Activated CD4-positive, alpha-beta T cell treated with anti-CD3 and anti-CD28 coated beads, Interleukin-2, Interleukin-6, amounts not matched to agents 100 ng/mL and 50 ng/mL, durations not matched to agents 16 hours and 8 hours (primary cell): ENCODE measurements around the gene WDR48.
A peak's percentile ranks its signal among the peaks of the same experiment; 100 is the strongest.

Experiments
- DNase-seq: peaks from one replicate; pipeline ENCODE4 v3.0.0-alpha.2; 2020

WDR48 gene

DNA sequence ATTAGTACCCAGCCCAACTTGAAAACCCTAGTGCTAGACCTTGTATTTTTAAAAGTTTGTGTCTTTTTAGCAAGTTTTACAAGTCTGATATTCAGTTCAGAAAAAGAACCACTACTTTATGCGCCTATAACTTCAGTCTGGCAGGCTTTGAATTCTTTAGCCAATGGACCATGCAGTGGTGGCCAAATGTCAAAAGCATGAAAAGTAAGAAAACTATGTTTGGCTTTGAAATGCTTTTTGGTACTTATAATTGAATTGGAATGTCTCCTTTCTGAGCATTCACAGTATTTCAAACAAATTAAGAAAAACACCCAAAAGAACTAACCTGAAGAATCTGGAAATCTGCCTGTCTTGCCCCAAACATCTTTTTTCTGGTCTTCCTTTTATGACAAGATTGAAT, 12.8 kb downstream of the WDR48 start:
- no peak for DNase-seq

DNA sequence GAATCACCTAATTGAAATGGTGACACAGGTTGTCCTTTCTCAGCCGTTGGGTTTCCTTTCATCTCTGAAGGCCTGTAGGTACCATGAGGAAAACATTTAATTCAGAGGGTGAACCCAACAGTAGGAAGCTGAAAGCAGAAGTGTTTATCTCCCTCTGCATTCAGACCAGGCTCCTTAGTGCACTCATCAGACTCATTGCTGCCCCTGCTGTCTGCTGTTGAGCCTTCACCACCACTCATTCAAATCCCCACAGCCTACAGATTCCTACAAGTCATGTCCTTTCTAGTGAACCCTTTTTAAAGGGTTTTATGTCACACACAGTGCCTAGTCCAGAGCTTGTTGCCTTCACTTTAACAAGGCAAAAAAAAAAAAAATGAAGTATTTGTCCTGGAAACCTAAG, 13.4 kb downstream of the WDR48 start:
- peak; percentile 53 for DNase-seq

DNA sequence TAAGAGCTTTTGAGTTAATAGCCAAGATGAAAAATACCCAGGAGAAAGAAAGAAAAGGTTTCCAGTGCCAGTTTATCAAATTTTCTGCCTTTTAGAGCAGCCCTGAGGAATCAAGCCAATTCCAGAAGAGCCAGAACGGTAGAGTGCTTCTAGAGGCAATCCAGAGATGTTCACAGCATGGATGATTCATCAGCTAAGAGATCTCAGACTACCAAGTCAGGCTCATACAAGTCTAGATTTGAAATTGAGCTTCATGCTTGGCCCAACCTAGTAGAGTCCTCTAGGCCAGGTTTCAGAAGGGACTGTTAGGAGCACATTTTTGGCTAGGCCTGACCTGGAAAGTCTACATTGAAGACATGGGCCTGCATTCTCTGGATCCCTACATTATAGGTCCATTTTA, 15.5 kb downstream of the WDR48 start:
- DNase-seq: no peak

DNA sequence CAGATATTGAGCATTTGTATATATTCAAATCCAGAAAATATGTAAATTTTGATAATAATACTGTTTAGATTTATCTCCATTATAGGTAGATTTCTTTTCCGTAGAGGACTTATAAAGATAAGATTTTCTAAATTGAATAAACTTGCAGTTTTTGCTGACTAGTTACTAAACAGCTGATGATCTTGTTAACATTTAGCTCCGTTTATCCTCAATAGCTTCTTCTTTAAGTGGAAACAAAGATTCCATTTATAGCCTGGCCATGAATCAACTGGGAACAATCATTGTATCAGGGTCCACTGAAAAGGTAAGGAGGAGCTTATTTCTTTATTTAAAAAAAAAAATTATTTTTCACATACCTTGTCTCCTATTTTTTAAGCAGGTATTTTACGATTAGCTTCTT, 16.7 kb downstream of the WDR48 start:
- no peak for DNase-seq

DNA sequence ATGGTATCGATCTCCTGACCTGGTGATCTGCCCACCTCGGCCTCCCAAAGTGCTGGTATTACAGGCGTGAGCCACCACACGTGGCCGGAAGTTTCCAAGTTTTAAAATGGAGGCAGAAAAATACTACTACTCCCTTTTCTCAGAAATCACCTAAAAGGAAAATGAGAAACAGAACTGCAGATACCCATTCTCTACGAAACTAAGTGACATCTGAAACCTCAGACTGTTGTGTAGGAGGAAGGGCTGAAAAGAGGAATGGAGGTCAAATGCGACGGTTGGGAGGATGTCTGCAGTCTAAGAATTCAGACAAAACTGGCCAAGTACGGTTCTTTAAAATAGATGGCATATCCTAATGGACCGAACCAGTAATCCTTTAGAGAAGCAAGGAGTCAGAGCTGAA, 24.1 kb downstream of the WDR48 start:
- no peak for DNase-seq

DNA sequence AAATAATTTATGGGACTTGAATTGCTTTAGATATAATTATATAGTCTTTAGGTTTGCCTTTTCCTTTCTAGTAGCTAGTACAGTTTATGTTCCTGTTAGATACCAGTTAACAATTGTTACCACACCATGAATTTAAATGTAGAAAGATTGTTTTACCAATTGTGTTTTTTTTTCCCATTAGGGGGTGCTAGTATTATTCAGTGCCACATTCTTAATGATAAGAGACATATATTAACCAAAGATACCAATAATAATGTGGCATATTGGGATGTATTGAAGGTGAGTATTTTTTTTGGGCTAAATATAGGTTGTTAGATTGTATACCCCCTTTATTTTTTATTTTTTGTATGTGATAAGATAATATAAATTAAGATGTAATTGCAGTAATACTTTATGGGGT, 27.7 kb downstream of the WDR48 start:
- DNase-seq: no peak

DNA sequence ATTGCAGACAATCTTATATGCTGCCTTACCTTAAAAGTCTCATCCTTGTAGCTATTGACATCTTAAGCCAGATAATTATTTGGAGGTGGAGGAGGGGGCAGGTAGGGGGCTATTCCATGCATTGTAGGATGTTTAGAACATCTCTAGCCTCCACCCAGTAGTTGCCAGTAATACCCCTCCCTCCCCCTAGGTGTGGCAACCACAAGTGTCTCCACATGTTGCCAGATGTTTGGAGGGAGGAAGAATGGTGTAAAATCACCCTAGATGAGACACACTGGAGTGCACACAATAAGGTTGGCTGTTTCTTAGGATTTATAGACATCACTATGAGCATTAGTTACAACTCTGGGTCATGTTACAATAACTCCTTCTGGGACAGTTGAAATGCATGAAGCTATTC, 28.2 kb downstream of the WDR48 start:
- no peak for DNase-seq

DNA sequence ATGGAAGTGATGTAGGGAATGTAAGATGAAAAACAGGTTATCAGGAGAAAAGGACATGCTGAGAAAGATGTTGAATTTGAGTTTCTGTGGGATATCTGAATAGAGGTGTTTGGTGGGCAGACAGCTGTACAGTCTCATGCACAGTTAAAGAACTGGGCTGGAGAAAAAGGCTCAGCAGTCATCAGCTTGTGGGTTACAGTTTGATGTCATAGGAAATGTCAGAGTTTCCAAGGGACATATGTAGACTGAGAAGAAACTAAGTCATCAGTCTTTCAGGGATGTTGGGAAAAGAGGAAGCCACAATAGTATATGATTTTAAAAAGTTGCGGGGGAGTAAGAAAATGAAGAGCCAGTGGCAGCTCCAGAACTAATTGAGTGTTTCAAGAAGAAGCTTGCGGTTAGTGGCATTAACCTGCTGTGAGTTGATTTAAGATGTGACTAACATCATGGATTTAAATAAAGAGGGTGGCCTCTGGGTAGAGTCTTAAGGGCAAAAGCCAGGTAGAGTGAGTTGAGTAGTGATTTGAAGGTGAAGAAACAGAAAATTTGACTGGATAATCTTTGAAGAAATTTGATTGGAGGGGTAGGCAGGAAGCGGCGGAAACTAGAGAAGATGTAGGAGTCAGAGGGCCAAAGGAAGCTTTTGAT, 31.0 kb downstream of the WDR48 start:
- no peak for DNase-seq

DNA sequence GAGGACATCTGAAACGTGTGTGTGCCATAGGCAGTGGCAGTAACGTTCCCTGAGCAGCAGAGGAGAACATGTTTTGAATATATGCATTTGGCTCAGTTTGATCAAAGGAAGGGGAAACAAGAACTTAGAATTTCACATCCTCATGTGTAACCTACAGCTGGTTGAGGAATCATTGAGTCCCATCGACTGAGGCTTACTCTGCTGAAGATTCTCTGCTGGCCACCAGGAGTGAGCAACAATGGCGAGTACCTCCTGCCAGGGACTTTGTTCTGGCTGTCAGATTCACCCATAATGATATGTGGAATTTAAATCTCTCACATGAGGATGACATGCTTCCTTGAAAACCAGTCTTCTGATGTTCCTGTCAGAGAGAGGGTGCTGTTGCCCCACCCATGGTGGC, 34.3 kb downstream of the WDR48 start:
- no peak for DNase-seq

DNA sequence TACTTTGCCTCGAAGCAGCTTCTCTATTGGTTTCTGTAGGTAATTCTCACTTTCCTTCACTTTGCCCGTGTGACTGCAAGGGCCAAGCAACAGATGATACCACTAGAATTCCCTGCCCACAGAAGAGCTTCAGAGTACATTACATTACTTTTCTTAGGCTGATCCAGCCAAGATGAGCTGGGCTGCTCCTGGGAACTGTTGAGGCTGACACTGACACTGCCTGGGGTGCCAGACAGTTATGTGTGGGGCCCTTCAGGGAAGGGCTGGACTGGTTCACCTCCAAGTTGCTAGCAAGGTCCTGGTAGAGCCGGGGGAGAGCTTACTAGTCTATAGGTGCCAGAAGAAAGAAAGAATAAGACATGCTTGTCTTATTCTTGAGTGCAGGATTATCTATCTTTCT, 36.6 kb downstream of the WDR48 start:
- DNase-seq: no peak

DNA sequence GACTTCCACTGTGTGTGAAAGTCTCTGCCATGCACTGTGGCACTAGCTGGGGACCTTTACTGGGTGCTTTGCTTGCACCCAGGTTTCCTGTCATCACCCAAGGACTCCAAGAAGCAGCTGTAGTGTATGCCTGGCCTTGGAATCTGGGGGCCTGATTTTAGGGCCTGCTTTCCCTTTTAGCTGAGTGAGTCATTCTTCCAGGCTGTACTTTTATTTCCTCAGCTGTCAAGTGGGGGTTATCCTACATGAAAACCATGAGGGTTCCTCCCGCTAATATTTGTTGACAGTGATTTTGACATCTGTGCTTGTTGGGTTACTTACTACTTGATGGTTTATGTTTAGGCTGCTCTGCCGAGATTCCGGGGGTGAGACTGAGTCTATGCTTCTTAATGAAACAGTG, 37.1 kb downstream of the WDR48 start:
- DNase-seq: no peak

DNA sequence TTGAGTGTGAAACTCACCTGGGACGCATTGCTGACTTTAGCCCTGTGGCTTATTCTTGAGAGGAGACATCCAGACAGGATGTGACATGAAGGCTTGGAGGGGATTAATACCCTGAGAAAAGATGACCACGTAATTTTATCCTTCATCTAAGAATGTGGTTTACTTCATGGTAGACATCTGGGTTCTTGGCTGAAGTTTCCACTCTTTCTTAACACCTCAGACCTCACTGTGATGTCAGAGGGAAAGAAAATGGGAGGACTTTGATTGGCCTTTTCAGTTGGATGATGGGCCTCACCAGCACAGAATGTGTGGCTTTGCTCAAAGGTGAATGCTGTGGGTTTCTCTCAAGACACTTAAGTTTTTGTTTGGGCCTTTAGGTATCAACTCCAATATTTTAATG, 39.1 kb downstream of the WDR48 start:
- DNase-seq: no peak

DNA sequence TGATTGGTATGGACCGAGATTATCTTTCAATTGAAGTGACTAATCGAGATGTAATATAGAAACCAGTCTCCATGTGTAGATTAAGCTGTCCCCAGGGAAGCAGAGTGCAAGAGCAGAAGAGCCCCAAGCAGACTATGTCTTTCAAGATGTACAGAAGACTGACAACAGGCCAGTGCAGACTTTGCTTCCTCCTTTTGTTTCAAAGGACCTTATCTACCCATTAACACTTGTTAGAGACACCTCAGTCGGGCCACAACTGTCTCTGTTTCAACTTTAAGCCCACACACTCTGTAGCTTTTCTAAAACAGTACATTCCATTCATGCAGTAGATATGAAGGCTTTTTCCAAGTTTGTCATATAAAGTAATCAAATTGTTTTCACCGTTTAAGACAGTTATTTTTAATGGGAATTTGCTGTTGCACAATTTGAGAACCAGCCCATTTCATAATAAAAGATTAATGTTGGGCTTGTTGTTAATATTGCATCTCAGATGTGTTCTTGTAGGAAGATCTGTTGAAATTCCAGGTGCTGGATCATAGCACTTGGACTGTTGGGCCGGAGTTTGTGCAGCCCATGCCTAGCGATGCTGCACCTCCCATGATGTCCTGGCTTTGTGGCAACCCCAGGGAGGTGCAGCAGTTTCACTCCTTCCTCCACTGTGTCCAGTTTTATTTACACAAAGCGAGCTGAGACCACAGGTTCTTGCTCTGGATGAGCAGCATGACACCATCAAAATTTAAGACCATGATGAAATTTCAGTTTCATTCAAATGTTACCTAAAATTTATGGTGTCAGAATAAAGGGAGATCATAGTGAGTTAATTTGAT, 43.2 kb downstream of the WDR48 start:
- DNase-seq: no peak

DNA sequence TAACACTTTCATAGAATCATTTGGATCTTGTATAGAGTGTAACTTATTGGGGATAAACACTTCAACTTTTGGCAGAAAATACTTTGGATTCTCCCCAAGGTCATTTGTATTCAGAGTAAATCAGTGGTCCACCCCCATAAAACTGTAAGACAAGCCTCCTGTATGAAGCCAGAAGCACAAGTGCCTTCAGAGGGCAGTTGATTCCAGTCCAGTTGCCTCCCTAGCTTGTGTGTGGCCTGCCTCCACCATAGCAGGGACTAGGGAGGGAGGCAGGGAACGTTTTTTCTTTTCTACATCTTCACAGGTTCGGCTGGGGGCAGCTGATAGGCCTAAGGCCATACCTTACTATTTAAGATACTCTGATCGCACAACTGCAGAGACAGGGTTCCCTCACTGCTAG, 44.0 kb downstream of the WDR48 start:
- no peak for DNase-seq

DNA sequence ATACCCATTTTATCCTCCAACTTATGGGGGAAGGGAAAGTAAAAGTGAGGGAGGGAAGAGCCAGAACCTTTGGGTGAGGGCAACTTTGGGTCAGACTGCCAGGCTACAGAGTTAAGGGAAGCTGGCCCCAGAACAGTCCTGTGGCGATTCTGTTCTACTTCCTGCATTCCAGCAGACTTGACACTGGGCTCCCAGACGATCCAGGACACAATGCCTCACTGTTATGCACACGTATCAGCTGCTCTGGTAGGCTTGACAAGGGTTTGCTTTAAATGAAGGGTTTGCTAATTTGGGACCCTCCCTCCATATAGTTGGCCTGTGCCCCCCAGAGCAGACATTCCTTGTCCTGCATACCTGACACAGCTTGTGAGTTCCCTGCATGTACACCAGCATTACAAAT, 45.0 kb downstream of the WDR48 start:
- DNase-seq: no peak

DNA sequence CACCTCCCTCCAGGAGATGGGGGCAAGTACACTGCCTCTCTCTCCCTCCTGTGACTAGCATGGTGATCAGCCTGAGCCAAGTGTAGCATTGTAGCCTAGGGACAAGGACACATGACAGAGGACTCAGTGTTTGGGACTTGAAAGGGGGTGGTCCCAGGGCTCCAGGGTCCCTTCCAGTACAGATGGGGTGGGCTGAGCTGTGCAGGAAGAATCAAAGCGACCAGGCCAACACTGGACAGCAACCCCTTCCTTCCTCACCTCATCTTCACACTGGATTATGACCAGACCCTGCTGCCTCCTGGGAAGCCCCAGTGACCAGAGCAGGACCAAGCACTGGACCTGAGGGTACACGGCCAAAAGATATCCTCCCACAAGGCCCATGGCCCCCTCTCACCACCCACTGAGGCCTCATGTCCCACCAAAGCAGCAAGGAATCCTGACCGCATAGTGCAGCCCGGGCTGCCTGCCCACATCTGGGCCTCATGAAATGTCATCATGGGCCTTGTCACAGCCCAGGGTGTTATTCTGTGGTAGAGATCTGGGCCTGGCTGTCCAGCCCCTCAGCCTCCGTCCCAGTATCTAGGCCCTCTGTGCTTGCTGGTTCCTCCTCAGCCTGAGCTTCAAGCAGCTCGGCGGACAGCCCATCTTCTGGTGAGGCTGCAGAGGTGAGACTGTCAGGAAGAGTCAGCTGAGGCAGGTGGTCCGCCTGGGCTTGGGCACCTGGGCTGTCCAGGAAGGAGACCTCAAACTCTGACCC, 46.1 kb downstream of the WDR48 start:
- no peak for DNase-seq

DNA sequence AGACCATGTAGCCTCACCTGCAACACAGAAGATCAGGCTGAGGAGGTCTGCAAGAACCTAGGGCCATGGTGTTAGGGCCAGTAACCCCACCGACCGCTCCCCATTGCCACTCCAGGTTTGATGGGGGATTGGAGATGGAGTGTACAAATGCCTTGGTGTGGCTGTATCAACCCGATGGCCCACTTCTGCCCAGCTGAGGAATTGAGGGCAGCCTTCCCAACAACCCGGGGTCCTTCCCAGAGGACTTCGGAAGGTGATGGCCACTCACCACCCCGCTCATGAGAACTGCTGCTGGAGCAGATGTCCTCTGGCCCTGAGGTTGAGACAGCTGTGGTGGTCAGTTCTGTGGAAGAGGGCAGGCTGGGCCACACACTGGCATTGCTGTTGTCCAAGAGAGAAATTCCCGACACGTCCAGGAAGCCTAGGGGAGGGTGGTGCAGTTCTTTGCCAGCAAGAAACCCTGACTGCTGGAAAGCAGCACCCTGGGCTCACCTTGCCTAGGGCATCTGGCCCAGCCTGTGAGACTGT, 46.7 kb downstream of the WDR48 start:
- no peak for DNase-seq

DNA sequence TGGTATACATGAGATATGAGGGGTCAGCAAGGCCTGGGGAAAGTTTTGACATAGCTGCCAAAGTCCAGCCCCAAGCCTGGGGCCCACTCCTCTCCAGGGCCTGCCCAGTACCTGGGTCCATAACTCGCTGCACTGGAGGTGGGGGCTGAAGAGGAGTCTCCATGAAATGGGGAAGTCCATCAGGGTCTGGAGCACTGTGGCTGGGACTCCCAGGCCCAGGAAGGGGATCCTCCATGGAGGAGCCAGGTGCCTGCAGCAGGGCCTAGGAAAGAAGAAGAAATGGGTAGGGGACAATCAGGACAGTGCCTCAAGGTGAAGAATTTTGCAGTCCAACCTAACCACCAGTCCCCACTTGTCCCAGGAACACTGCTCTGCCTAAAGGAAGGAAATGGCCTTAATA, 47.4 kb downstream of the WDR48 start:
- no peak for DNase-seq

DNA sequence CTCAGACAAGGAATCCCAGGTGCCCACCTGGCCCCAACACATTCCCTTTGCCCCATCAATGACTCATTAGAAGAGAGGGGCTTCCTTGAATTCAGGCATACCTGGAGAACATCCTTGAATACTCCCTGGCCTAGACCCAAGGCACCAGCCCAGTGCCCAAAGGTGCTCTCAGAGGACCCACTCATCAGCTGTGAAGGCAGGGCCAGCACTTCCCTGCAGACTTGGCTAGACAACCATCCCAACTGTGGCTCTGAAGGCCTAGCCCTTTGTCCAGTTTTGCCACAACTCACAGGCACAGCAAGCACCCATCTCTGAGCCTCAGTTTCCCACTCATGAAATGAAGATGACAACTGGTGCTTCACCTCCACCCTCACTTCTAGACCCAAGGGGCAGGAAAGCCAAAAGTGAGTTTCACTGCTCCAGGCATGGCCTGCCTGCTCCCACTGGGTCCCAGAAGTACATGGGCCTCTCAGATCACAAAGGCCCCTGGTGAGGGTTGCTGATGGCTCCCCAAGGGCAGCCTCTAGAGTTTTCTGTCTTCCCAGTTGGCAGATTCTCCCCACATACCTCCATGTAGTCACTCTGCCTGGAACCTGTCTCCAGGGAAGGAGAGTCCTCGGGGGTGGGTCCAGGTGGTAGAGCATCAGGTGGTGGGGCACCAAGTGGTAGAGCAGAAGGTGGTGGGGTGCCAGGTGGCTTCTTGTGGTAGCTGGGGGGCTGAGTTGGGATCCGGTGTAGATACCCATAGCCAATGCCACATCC, 48.1 kb downstream of the WDR48 start:
- DNase-seq: no peak

DNA sequence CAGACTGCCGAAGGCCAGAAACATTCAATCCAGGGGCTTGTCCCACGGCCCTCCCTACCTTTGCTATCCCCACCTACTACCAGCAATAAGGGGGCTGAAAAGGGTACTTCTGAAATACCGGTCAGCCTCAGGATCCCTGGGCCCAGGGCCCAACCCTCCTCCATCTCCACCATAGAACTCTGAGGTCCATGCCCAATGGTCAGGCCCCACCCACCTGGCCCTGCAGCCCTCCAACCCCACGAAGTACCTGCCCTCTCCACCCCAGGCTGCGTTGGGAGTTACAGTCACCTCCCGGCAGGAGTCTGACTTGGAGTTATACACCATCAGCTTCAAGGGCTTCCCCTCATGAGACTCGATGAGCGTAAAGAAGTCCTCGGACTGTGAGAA, 48.7 kb downstream of the WDR48 start:
- DNase-seq: no peak

DNA sequence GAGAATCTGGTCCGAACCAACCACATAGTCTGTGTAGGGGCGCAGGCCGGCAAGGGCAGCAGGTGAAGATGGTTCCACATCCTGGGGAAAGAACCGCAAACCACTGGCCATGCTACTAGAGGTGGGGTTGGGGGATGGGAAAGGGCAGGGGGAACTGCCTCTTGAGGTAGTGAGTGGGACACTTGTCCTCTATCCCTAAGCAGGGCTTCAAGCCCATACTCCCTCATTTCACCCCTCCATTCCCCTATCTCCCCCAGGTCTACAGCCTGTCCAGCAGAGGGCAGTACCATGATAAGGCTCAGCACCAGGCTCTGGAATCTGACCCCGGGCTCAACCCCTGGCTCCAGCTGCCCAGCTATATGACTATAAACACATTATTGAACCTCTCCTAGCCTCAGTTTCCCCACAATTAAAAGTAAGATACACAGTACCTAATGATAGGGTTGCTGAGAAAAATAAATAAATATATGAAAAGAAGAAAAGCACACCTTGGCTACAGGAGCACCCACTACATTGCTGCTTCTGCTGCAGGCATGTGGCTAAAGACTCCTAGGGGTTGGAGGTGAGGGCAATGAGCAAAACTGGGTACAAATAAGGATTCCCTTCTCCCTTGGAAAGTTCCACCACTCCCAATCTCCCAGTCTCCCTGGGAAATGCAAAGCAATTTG, 49.3 kb downstream of the WDR48 start:
- DNase-seq: peak; percentile 65

DNA sequence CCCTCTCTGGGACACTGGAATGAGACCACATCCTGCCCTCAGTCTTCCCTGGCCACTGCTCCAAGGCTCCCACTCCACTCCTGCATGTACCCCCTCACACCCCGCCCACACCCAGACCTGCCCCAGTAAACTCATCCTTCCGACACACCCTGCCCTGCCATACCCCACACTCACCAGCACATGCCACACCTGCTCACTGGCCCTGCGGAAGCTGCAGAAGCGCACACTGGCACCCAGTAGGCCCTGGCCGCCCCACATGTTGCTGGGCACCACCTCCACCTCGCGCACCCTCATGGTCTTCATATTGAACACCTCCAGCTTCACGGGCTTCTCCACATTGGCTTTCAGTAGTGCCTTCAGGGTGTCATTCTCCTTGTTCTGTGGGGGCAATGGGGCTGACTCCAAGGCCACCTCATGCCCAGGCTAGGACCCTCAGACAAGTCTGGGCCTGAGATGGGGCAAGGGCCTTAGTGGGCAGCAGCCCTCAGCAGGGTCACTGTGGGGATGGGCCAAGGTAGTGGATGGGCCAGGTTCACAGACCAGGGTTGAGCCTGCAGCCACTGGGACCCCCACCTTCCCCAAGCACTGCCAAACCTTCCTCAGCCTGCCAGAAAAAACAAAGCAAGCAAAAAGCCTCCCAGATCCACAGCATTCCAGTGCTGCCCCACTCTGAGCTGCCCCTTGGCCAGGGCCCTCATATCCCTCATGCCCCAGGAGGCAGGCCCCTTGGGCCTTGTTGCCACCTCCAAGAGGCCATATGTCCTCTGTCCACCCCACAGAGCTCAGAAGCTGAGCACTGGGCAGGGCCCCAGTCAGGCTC, 50.9 kb downstream of the WDR48 start:
- no peak for DNase-seq
